Choroid plexus epithelial cell (primary cell): ENCODE results near the gene CHST15.

Experiments used
- DNase-seq: peaks from one replicate; pipeline ENCODE4 v3.0.0-alpha.2; 2010; ENCODE audit warnings: low read depth
- H3K4me3 ChIP-seq: 2 replicates; pipeline ENCODE4 v1.5.1; 2011; ENCODE audit warnings: low read depth, mild to moderate bottlenecking, control low read depth, low read length, moderate library complexity
- TF ChIP-seq, protein P1 (sequence below): conservative IDR thresholded peaks from 2 replicates; pipeline ENCODE4 v1.5.1; 2011; ENCODE audit warnings: low read depth, mild to moderate bottlenecking, control low read depth, inconsistent platforms, low read length, moderate library complexity

CHST15 gene

DNA sequence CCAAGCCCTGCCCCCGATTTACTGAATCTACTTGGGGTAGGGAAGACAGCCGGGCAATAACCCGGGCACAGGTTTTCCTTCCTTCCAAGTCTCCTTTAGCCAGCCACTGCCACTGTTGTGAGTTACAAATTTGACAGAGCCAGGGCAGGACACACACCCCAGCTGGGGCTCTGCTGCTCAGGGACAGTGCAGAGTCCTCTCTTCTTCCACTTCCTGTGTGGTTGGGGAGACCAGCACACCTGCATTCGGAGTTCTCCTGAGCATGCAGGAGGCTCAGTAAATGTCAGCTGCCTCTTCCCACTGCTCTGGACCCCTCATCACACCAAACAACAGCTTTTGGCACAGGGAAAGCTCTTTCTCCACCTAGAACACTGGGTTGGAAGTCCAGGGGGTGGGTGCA is 21.3 kb downstream of the CHST15 start:
- no peak for DNase-seq
- no peak overlapping the region for H3K4me3 ChIP-seq
- TF ChIP-seq, protein P1, sequence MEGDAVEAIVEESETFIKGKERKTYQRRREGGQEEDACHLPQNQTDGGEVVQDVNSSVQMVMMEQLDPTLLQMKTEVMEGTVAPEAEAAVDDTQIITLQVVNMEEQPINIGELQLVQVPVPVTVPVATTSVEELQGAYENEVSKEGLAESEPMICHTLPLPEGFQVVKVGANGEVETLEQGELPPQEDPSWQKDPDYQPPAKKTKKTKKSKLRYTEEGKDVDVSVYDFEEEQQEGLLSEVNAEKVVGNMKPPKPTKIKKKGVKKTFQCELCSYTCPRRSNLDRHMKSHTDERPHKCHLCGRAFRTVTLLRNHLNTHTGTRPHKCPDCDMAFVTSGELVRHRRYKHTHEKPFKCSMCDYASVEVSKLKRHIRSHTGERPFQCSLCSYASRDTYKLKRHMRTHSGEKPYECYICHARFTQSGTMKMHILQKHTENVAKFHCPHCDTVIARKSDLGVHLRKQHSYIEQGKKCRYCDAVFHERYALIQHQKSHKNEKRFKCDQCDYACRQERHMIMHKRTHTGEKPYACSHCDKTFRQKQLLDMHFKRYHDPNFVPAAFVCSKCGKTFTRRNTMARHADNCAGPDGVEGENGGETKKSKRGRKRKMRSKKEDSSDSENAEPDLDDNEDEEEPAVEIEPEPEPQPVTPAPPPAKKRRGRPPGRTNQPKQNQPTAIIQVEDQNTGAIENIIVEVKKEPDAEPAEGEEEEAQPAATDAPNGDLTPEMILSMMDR: no peak

DNA sequence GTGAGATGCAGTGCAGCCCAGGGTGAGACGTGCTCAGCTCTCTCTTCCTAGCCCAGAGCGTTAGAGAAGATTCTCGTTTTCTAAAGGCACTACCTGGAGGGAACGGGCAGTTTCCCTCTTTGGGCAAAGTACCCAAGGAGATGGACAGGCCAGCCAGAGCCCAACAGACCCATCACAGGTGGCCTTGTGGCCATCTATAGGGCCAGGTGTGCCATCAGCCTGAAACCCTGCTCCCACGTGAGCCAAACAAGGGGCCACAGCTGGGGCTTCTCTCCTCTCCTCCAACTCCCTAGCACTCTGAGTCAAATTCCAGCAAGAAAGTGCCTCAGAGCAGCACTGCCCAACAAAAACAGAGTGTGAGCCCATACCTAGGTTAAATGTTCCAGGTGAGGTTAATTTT is 22.3 kb downstream of the CHST15 start:
- DNase-seq: no peak
- TF ChIP-seq, protein P1: no peak
- H3K4me3 ChIP-seq: no peak overlapping the region

DNA sequence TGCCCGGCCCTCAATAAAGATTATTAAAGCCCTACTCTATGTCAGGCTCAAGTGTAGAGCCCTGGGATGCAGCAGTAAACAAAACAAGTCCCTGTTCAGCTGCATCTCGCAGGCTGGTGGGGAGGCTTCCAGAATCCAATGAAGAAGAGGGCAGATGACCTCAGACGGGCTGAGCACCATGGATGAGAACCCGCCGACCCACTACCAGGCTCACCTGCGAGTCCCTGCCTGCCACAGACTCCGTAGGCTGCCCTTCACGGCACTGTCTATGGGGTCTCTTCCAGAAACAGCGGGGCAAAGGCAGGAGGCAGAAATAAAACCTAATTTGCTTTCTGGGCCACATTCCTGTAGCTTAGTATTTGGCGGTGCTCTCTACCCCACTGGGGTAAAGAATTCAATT is 22.7 kb downstream of the CHST15 start:
- TF ChIP-seq, protein P1: no peak
- no peak for DNase-seq
- H3K4me3 ChIP-seq: no peak overlapping the region

DNA sequence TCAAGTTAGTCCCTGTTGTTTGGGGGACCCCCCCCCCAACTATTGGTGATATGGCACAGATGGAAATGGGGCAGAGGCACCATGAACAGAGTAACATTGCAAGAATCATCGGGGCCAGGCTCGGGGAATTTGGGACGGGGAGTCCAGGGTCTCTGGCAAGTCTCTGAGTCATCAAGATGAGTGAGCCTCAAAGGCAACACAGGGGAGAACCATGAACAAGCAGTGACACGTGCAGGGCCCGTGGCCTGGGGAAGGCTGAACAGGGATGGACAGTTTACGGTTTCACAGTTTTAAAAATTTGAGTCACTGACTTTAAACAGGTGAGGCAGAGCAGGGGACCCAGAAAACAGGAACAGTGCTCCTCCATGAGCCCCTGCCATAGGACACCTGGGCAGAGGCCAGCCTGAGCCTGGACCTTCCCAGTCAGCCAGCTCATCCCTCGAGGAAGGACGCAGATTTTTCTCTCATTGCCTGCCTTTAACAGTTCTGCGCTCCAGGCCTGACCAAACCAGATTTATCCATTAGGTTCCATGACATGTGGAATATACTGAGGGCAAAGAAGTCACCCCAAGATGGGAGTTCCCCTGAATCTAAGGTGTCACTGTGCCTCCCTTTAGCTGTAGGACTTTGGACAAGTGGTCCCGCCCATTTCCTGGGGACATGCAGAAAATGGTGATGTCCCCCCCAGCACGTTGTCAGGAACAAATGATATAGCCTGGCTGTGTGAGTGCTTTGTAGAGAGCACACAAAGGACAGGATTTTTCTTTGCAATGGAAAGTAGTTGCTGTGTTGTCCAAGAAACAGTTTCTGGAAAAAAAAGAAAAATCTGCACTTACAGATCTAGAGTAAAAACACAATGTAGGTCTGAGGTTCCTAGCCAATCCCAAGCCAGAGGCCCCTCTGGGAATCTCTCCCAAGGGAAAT is 23.8 kb downstream of the CHST15 start:
- no peak overlapping the region for H3K4me3 ChIP-seq
- no peak for DNase-seq
- TF ChIP-seq, protein P1: no peak

DNA sequence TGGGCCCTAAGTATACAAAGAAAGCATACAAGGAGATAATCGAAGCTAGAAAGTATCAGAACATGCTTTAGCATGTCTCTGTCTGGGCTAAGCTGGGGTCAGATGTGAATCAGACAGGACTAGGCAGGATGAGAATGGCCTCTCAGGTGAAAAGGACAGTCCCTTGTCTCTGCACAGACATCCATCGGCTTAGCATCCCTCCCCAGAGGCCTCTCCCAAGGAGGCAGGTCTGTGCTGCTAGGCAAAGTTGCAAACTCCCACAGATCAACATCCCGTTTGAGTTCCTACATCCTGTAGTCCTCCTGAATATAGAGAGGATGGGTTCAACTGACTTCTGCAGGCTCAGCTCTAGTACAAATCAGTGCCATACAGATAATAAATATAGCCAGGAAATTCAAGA is 24.5 kb downstream of the CHST15 start:
- DNase-seq: no peak
- TF ChIP-seq, protein P1: no peak
- H3K4me3 ChIP-seq: no peak overlapping the region

DNA sequence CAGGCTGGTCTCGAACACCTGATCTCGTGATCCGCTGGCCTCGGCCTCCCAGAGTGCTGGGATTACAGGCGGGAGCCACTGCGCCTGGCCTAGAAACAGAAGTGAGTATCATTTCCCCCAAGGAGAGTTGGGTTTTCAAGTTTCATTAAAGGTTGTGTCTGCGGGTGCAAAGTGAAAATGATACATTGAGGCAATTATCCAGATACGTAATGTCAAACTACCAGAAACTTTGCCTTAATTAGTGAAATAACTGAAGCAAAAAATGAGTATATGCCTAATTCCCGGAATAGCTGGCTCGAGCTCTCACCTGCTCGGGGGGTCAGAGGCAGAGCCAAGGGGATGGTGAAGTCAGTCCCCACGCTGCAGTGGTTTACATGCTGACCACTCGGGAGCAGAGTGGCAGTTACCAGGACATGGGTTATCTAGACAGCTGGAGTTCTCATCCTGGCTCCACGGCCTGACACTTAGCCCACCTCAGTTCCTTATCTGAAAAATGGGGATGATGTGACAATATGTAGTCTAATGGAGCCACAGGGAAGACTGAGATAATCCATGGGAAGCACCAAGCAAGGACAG is 25.5 kb downstream of the CHST15 start:
- TF ChIP-seq, protein P1: no peak
- H3K4me3 ChIP-seq: no peak overlapping the region
- no peak for DNase-seq
